Spleen (tissue), 7 donors: ENCODE data around the gene ABLIM2.

Experiments
- CTCF ChIP-seq, 11 experiments: fragments of 200-600 bp in 7 of 11; fragments of 450-650 bp in 4 of 11; sonication (generic) in 4 of 11; IDR thresholded peaks in 8 of 11; conservative IDR thresholded peaks in 3 of 11; 1 replicate in 7 of 11; 2 replicates in 4 of 11; pipeline versions ENCODE4 v1.4.0 to v1.8.0; 2016 to 2021; ENCODE audit warnings: antibody characterized with exemption in 11 of 11, inconsistent platforms in 4 of 11, mild to moderate bottlenecking in 1 of 11
- POLR2AphosphoS5 ChIP-seq, 3 donors: sonication (generic); formaldehyde crosslinking; IDR thresholded peaks; one replicate each; pipeline ENCODE4 v1.5.1; 2017; ENCODE audit warnings: antibody characterized with exemption in 3 of 3
- donor health status: DM: no; HTN: no; CAD: no; lungs with moderate emphysema.
- donor health status: DM: no; HTN: no; CAD: no.
- donor health status: DM: no; HTN: no; CAD: no.

GRCh38 chr4:8081621-8082516 is 76.7 kb downstream of the ABLIM2 start:
- TF ChIP-seq CTCF (IDR thresholded peaks at IDR 0.05 in 8 of 11, conservative IDR thresholded peaks at IDR 0.05 in 3 of 11): no peak
- peak in 1 of 3 donors; percentile 18 for TF ChIP-seq POLR2AphosphoS5 (IDR thresholded peaks at IDR 0.05)
